Activated CD8-positive, alpha-beta memory T cell treated with anti-CD3 and anti-CD28 coated beads, Interleukin-2, amount 50 U/mL, for 1 hour (primary cell): ENCODE measurements around the gene ATG4D.
"Not testable (repeated sequence)": the region's sequence is repeated elsewhere in the genome, so short reads cannot be mapped to it uniquely, and the experiment has no call there.

Experiments
- DNase-seq: peaks from one replicate; pipeline ENCODE4 v3.0.0-alpha.2; 2020; ENCODE audit errors: extremely low read depth

ATG4D gene

GRCh38 chr19:10552510-10553053, 8.9 kb downstream of the ATG4D start:
- no peak for DNase-seq

GRCh38 chr19:10553087-10553667, 9.5 kb downstream of the ATG4D start:
- no peak for DNase-seq

DNA sequence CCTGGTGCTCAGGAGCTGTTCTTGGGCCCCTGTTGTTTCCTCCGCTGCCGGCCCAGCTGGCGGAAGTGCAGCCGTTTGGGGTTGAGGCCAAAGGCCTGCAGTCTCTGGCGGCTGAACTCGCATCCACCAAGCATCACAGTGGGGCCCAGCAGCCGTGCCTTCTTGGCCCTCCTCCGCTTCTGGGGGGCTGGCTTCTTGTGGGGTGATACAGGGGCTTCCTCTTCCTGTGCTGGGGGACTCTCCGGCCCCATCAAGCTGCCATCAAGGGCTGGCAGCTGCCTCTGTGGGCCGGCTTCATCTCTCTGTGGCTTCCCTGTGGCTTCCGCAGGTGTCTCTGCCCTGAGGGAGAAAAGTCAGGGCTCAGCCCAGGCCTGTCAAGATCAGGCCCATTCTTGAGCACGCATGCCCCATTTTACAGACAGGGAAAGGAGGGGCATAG, 10.3 kb downstream of the ATG4D start:
- no peak for DNase-seq

DNA sequence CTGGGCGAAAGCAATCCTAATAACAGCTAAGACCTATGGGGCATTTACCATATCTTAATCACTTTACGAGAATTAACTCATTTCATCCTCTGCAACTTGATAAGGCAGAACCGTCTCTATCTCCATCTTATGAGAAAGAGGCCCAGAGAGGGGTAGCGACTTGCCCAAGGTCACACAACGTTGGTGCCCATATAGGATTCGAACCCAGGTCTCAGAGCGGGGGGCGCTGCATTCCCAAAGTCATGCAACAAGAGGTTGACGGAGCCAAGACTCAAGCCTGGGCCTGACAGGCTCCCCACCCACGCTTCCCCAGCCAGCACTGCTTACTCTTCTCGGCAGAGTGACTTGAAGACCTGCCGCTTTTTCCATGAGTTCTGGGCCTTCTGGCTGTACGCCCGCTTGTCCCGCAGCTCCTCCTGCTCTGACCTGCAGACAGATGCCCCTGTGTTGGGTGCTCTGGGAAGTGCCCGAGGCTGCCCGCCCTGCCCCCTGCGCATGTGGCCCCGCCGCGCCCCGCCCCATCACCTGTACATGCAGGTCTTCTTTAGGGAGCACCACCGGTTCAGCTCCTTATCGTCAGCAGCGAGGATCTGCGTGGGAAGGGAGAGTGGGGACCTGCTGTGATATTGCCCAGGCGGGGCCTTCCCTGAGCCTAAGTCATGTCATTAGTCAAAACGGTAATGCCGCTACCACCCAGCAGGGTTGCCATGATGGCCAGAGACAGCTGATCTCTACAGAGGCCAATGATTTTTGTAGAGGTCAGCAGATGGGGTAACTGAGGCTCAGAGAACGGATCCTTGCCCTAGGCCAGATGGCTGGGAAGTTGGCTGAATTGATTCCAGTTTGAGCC, 11.3 kb downstream of the ATG4D start:
- DNase-seq: no peak

- no peak for DNase-seq
These were observed 11.9 kb downstream of the ATG4D start for GRCh38 chr19:10555610-10555973.

DNA sequence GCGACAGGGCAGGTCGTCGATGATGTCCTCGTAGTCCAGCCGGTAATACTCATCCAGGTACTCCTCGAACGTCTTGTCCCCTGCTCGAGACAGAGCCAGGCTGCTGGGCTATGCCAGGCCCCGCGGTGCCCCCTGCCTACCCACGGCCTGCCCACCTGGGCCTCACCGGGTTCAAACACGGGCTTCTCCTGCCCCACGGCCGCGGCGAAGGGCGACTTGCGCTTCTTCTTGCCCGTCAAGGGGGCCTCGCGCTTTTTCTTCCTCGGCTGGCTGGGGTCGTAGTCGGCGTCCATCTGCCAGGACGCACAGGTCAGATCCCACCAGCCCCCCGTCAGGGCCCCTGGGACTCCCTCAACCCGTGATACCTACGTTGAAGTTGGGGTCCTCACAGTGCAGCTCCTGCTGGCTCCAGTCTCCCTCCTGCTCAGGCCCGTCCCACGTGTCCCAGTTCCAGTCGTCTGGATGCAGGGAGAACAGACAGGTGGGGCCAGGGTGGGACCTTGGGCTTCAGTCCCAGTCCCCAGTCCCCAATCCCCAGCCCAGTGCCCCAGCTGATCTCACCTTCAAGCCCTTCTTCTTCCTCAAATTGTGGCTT, 14.0 kb downstream of the ATG4D start:
- no peak for DNase-seq

DNA sequence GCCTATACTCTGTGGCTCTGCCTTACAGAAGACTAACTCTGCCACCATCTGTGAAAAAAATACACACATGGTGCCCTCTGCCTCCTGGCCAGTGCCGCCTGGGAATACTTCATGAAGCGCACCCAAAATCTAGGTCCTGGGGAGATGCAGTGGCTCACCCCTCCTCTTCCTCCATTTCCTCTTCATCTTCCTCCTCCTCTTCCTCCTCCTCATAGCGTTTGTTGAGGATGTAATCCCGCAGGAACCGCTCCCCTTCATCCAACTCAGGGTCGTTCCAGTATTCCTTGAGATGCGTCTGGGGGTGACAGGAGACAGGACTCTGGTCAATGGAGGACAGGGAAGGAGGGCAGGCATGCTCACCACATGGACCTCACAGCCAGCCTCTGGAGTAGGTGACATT, 16.4 kb downstream of the ATG4D start:
- no peak for DNase-seq

- no peak for DNase-seq
These were observed 18.9 kb downstream of the ATG4D start for GRCh38 chr19:10562609-10563008.

GRCh38 chr19:10565028-10565566, 21.4 kb downstream of the ATG4D start:
- no peak for DNase-seq

GRCh38 chr19:10565567-10566407, 22.1 kb downstream of the ATG4D start, which contains the start of gene KRI1:
KRI1 (minus strand) TSS chr19:10566010; CDS start chr19:10565999, 11 bp downstream.
- peak; percentile 96 for DNase-seq

GRCh38 chr19:10566408-10566657, 22.6 kb downstream of the ATG4D start:
- no peak for DNase-seq

GRCh38 chr19:10566658-10567410, 23.1 kb downstream of the ATG4D start:
- no peak for DNase-seq

GRCh38 chr19:10567656-10568055, 24.0 kb downstream of the ATG4D start:
- no peak for DNase-seq

DNA sequence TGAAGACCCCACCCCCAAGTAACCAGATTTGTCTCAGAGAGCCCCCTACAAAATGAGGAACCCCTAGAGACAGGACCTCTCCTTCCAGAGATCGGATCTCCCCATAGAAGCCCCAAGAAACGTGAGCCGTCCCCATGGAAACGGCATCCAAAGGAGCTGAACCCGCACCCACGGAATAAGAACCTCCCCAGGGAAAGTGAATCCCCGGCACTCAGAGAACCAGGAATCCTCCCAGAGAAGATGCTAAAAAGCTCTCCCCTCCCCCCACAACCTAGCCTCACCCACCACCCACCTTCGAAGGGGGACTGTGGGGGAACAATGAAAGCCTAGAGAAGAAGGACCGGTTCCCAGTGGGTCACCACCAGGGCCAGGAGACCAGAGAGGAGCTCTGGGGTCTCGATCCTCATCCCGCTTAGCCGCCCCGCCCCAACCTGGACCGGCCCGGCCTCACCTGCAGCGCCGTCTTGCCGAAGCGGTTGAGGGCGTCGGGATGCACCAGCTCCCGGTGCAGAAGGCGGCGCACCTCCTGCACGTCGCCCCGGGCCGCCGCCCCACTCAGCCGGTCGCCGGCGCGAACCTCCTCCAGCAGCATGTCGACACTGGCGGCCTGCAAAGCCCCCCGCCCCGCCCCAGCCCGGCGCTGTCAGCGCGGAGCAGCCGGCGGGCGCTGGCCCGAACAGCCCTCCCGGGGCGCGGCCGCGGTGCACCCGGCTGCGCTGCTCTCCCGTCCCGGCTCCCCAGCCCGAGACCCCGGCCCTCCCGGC, 24.5 kb downstream of the ATG4D start:
- DNase-seq: no peak

- peak; percentile 94 for DNase-seq
These were observed 25.3 kb downstream of the ATG4D start, which contains the start of gene CDKN2D for GRCh38 chr19:10568826-10569651. CDKN2D (minus strand) TSS chr19:10568979; CDS start chr19:10568653, 326 bp downstream.

DNA sequence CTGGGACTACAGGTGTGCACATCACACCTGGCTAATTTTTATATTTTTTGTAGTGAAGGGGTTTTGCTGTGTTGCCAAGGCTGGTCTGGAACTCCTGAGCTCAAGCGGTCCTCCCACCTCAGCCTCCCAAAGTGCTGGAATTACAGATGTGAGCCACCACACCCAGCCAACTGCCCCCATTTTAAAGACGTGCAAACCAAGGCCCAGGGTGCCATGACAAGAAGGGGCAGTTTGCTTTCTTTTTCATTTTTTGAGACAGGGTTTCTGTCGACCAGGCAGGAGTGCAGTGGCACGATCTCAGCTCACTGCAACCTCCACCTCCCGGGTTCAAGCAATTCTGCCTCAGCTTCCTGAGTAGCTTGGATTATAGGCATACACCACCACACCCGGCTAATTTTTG, 30.1 kb downstream of the ATG4D start:
- DNase-seq: not testable (repeated sequence)

DNA sequence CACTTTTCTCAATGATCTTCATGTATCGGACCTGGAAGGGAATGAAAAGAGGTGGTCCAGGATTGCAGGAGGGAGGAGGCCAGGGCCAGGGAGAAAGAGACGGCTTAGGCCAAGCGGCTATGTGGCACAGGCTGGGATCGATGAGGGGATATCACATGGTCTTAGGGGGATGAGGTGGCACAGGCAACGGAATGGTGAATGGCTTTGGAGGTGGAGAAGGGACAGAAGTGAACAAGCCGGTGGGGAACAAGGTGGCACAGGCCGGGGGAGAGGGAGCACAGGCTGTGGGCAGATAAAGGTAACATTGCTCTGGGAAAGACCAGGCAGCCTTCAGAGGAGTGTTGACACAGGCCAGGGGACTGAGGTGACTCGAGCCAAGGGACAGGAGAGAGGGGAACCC, 30.8 kb downstream of the ATG4D start:
- DNase-seq: no peak

DNA sequence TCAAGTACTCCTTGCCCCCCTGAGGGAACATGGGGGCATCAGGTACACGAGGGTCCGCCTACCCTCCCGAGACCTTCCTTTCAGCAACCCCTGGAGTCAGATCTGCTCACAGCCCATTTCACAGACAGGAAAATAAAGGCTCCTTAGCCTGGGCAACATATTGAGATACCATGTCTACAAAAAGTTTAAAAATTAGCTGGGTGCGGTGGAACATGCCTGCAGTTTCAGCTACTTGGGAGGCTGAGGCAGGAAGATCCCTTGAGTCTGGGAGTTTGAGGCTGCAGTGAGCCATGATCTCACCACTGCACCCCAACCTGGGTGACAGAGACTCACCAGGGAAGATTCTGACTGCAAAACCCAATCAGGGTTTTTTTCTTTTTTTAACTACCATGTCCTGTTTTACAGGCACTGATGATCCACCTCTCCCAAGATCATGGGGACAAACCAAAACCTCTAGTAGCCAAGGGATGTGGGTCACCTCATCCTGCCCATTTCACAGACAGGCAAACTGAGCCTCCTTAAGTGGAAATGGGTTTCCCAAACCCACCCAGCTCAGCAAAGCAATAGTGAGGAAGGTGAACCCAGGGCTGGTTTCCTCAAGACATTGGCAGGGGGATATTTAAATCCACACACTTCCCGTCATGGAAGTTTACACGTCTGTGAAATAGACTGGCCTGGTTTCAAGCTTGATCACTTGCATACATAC, 31.5 kb downstream of the ATG4D start:
- DNase-seq: no peak

- DNase-seq: no peak
These were observed 34.2 kb downstream of the ATG4D start for GRCh38 chr19:10577951-10578350.
